T47D (cell line): ENCODE results near the gene SOCS2.
"Not testable (repeated sequence)": the region's sequence is repeated elsewhere in the genome, so short reads cannot be mapped to it uniquely, and the experiment has no call there.

ENCODE experiments used
- DNase-seq, 2 experiments: peaks; one replicate each; pipeline versions ENCODE4 v3.0.0 to v3.0.0-alpha.2; 2011 to 2012; ENCODE audit warnings: low read depth in 1 of 2, low spot score in 1 of 2
- JUND ChIP-seq: IDR thresholded peaks from 2 replicates; pipeline ENCODE4 v1.6.1; 2012; ENCODE audit warnings: low read depth
- in situ Hi-C: cut with HindIII; loops from 2 replicates; pipeline ENCODE4 v1.10.0; 2016; ENCODE audit warnings: low sequenced_read_pairs, low pct_unique_long_range_greater_than_20kb

The SOCS2 gene

GRCh38 chr12:93547778-93548177 is 24.7 kb upstream of the SOCS2 start:
- no peak for TF ChIP-seq JUND
- in situ Hi-C loops = no loop called here

DNA sequence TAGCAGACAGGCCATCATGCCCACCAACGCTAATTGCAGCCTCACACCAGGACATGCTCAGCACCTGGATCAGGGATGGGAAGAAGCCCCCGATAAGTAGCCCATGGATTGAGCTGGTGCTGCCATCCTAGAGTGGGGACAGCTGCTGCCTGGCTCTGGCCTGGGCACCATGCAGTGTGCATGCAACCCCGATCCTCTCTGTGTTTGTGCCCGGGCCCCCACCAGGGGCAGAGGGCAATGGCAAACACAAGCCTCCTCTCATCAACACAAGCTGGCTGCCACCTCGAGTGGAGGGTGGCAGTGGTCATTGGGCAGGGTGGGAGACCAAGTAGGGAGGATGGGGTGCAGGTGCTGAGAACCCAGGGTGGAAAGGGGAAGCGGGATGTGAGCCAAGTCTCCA is 23.3 kb upstream of the SOCS2 start:
- TF ChIP-seq JUND = no peak
- in situ Hi-C loops = no loop called here
- no peak for DNase-seq

More at GRCh38 chr12:93547778-93548177, 24.7 kb upstream of the SOCS2 start:
- no peak for DNase-seq

DNA sequence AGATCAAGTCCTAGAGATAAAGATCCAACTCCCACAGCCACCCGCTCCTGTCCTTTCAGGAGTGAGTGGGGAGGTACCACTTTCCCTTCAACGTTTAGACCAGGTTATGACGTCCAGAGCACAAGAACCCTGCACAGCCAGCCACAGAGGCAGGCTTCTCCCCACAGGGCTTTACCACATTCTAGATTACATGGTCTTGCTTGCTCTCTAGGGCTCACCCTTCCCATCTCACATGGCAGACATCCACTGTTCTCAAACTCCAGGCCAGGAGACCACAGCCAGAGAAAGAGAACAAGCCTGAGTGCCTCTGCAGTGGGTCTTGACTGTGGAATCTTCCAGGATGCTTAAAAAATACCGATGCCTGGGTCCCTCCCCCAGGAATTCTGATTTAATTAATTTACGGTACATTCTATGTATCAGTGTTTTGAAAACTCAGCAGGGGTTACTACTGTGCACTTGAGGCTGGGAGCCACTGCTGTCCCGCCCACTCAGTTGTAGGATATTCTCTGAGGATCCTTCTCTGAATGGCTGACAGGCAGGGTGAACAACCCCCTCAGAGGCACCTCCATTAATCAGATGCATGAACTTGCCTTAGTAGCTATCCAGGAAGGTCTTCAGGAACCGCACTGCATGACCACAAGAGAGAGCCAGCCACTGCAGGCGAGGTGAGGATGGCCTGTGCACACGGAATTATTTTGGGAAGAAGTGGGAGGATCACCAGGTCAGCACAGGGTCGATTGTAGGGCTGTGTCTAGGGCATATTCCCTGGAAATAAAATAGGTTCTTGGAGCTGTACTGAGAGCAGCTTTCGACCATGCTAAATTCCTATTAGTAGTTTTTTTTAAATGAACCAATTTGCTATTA is 21.5 kb upstream of the SOCS2 start:
- in situ Hi-C loops = no loop called here
- no peak for TF ChIP-seq JUND
- DNase-seq = no peak

DNA sequence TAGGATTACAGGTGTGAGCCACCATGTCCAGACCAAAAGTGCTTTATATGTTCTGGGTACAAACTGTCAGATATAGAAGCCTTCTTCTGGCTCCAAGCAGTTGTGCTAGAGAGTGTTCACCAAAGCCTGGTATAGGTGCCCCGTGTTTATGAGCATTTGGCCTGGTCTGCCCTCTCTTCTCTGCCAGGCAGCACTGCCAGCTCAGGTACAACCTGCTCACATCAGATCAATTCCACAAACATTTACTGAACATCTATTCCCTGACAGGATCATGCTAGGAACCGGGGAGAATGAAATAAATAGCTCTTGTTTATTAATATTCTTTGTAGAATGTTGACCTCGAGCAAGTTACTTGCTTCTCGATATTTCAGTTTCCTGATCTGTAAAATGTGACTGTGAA is 20.0 kb upstream of the SOCS2 start:
- in situ Hi-C loops = no loop called here
- DNase-seq = no peak
- no peak for TF ChIP-seq JUND

DNA sequence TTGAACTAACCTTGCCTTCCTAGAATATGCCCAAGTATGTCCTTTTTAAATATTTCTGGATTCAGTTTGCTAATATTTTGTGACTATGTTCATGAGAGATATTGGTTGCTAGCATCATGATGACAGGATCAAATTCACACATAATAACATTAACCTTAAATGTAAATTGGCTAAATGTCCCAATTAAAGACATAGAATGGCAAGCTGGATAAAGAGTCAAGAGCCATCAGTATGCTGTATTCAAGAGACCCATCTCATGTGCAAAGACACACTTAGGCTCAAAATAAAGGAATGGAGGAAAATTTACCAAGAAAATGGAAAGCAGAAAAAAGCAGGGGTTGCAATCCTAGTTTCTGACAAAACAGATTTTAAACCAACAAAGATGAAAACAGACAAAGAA is 14.6 kb upstream of the SOCS2 start:
- DNase-seq, in situ Hi-C loops: not testable (repeated sequence)

DNA sequence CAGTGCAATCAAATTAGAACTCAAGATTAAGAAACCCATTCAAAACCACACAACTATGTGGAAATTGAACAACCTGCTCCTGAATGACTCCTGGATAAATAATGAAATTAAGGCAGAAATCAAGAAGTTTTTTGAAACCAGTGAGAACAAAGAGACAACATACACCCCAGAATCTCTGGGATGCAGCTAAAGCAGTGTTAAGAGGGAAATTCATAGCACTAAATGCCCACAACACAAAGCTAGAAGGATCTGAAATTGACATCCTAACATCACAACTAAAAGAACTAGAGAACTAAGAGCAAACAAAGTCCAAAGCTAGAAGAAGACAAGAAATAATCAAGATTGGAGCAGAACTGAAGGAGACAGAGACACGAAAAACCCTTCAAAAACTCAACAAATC is 13.8 kb upstream of the SOCS2 start:
- in situ Hi-C loops = not testable (repeated sequence)

DNA sequence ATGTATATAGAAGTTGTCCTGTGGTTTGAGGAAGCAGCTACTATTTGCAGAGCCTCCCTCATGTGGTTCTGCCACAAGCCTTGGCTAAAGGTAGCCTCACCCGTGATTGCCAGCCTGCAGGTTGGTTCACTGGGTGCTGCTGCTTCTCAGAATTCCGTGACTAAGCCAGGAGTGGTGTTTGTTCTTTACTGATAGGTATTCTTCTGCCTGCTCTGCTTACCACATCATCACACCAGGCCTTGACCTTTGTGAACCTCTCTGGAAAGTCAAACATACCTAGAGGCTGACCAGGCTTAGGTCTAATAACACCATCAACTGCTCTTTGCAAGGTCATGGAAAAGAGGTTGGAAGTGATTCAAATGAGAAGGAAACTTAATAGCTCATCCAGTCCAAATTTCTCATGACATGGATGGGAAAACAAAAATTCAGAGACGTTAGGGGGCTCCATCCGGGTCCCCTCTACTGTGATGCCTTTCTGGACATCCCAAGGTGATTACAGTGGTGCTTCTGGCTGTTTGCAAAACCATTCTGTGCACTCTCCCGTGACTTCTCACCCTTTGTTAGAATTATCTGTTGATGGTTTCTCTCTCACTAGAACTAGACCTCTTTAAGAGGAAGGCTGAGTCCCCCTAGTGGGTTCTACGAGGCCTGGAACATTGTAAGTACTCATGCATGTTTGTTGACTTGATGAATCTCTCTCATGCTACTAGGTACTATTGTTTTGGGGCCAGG is 8.5 kb upstream of the SOCS2 start:
- in situ Hi-C loops = no loop called here
- DNase-seq = peak in 1 of 2 experiments; percentile 84

More for the DNA sequence above, 13.8 kb upstream of the SOCS2 start:
- DNase-seq = not testable (repeated sequence)

DNA sequence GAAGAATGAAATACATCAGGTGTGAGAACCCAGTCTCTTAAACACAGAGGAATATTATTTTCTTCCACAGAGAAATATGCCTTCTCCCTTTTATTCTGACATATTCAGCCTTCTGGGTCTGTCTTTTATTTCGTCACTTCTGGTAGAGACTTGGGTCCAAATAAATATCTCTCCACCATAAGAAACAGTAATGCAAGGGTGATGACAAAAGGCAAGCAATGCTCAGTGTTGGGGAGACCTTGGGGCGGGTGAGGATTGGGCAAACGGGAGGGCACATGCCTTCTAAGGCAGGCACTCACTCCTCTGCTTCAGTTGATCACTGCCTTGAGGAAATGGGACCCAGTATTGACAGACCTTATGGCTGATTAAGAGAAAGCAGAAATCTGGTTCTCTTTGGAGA is 6.7 kb upstream of the SOCS2 start:
- in situ Hi-C loops = no loop called here
- no peak for DNase-seq
- no peak for TF ChIP-seq JUND

More for the DNA sequence above, 8.5 kb upstream of the SOCS2 start:
- TF ChIP-seq JUND = no peak

DNA sequence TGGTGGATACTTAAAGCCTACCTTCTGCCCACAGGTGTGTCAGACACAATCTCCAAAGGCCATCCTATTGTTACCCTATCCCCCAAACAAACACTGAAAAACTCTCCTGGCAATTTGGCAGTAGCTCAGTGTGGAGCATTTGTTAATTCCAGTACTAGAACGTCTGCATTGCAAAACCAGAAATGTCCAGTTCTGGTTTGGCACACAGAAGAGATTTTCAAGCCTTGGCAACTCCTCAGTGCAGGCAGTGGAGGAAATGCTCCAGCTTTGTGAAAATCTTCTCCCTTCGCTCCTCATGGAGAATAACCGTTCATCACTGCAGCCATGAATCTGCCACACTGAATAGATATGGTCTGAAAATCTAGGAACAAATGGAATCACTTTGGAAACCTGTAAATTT is 5.3 kb upstream of the SOCS2 start:
- in situ Hi-C loops = no loop called here

DNA sequence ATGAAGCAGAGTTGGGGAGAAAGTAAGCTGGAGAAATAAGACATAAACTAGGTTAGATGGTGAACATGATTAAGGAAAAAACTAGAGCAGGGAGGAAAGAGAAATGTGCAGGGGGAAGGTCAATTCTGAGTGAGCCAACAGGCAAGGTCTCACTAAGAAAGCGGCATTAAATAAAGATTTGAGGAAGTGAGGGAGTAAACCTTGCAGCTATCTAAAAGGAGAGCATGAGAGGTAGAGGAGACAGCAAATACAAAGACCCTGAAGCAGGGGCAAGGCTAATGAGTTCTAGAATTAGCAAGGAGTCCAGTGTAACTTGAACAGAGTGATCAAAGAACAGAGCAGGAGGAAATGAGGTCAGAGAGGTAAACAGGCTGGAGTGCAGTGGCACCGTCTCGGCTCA is 4.4 kb upstream of the SOCS2 start:
- in situ Hi-C loops = no loop called here
- no peak for TF ChIP-seq JUND
- DNase-seq = no peak

More for the DNA sequence above, 5.3 kb upstream of the SOCS2 start:
- no peak for DNase-seq
- no peak for TF ChIP-seq JUND

GRCh38 chr12:93569301-93569655 is 3.2 kb upstream of the SOCS2 start:
- TF ChIP-seq JUND = no peak
- in situ Hi-C loops = no loop called here
- DNase-seq = no peak

DNA sequence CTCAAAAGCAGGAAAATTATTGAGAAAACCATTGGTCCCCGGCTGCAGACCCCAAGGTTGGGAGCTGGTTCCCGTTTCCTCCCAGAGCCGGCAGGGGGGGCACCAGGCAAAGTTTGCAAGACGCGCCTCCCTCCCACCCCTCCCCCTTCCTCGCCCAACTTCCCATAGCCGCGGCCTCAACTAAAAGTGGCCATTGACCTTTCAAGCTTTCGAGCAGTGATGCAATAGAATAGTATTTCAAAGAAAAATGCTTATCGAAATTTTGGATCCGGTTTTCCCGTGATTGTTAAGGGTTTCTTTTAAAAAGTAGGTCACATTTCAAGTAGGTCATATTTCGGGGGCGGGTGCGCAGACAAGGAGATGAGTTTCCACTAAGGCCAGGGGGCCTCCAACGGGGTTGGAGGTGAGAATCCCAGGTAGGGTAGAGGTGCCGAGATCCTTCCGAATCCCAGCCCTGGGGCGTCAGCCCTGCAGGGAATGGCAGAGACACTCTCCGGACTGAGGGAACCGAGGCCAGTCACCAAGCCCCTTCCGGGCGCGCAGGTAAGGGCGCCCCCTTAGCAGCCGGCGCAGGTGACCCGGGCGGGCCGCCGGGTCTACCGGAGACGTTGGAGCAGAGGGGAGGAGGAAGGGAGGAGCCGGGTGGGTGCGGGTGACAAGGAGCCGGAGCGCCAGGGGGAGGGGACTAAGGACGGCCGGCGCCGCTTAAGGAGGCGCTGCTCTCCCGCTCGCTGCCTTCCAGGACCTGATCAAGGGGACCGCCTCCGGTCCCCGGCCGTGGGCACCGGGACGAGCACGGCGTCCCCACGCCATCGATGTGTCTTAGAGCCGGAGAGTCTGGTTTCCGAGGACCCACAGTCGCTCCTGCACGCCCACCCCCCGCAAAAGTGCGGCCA is 2.6 kb upstream of the SOCS2 start:
- no peak for TF ChIP-seq JUND
- peak; percentile 76 to 84 for DNase-seq
- in situ Hi-C loops = no loop called here
